Endodermal cell (in vitro differentiated cells): ENCODE measurements around the gene RERE. TPM values are rescaled to one million over a fixed set of nuclear protein-coding genes. Genes with fewer than 3 reads are reported as not detected.

ENCODE experiments used
- DNase-seq: peaks from one replicate; pipeline ENCODE4 v3.0.0-alpha.2; 2017
- H3K27ac ChIP-seq: 2 replicates; pipeline ENCODE4 v1.5.1; 2013; ENCODE audit warnings: mild to moderate bottlenecking, low read depth, low read length, moderate library complexity
- H3K27me3 ChIP-seq: 2 replicates; pipeline ENCODE4 v1.6.1; 2013; ENCODE audit warnings: mild to moderate bottlenecking, low read length, moderate library complexity; ENCODE audit not compliant: insufficient read depth, control insufficient read depth, poor library complexity, severe bottlenecking
- H3K36me3 ChIP-seq: 2 replicates; pipeline ENCODE4 v1.7.0; 2013; ENCODE audit warnings: mild to moderate bottlenecking, low read length, moderate library complexity; ENCODE audit not compliant: control insufficient read depth, insufficient read depth
- H3K4me1 ChIP-seq: one replicate; pipeline ENCODE4 v1.7.0; 2013; ENCODE audit warnings: low read length; ENCODE audit not compliant: control insufficient read depth, insufficient read depth
- H3K4me3 ChIP-seq: 2 replicates; pipeline ENCODE4 v1.5.1; 2013; ENCODE audit warnings: mild to moderate bottlenecking, low read length, moderate library complexity
- H3K9ac ChIP-seq: 2 replicates; pipeline ENCODE4 v1.6.1; 2013; ENCODE audit warnings: mild to moderate bottlenecking, low read length, moderate library complexity; ENCODE audit not compliant: poor library complexity, severe bottlenecking; ENCODE audit errors: extremely low read depth
- H3K9me3 ChIP-seq: 2 replicates; pipeline ENCODE4 v1.6.1; 2013; ENCODE audit warnings: mild to moderate bottlenecking, low read length, moderate library complexity; ENCODE audit not compliant: control insufficient read depth
- H3K27ac Mint-ChIP-seq: 2 replicates; pipeline ENCODE4 v1.8.0; 2020; ENCODE audit warnings: mixed read lengths
- H3K27me3 Mint-ChIP-seq: 2 replicates; pipeline ENCODE4 v1.8.0; 2021; ENCODE audit warnings: mild to moderate bottlenecking, mixed read lengths; ENCODE audit not compliant: insufficient read depth
- H3K36me3 Mint-ChIP-seq: 2 replicates; pipeline ENCODE4 v1.8.0; 2020; ENCODE audit warnings: low read depth, mixed read lengths
- H3K4me1 Mint-ChIP-seq: 2 replicates; pipeline ENCODE4 v1.8.0; 2020; ENCODE audit warnings: mixed read lengths
- H3K4me3 Mint-ChIP-seq: 2 replicates; pipeline ENCODE4 v1.8.0; 2020; ENCODE audit warnings: mild to moderate bottlenecking, moderate library complexity, mixed read lengths
- H3K9me3 Mint-ChIP-seq: 2 replicates; pipeline ENCODE4 v1.8.0; 2020; ENCODE audit warnings: mild to moderate bottlenecking, mixed read lengths
- CTCF ChIP-seq: fragments of 200-600 bp; sonication (generic); conservative IDR thresholded peaks from 2 replicates; pipeline ENCODE4 v1.5.0; 2021; ENCODE audit warnings: antibody characterized with exemption, mild to moderate bottlenecking
- WGBS, 2 experiments: methylation state at CpG; one replicate each; pipeline versions ENCODE4 v1.1.5 to v1.1.7; 2013; ENCODE audit warnings: missing lambda C conversion rate in 2 of 2, mixed read lengths in 1 of 2; ENCODE audit not compliant: insufficient coverage in 1 of 2, insufficient read length in 1 of 2; 5-methylcytosine and 5-hydroxymethylcytosine counted together
- total RNA-seq, 2 donors: library from RNA; stranded (reverse); fragmentation: NEBNext Ultra II Directional in 1 of 2; extraction: Animal tissue kit (Norgen Biotek cat#: 25700) in 1 of 2; gene quantifications; 2 replicates in 1 of 2; 3 replicates in 1 of 2; pipeline ENCODE4 v1.2.1, GENCODE V29; 2021

Gene RERE
- total RNA-seq, 2 donors from 2014 or later, result 159 to 179 TPM

- Mint-ChIP-seq H3K4me1 (peaks cover 44% of the 10 kb centered on the region), H3K27ac (peak overlapping the region; percentile 14), H3K36me3 (no peaks in the 10 kb centered on the region), H3K27me3 (no peaks in the 10 kb centered on the region), H3K9me3 (no peaks in the 10 kb centered on the region), H3K4me3 (no peak overlapping the region)
- no peak for DNase-seq
- WGBS, 2 experiments, result 83 to 93% methylated on average over 4 to 5 of the region's 6 CpGs
- TF ChIP-seq CTCF, result no peak
- Histone ChIP-seq H3K27me3 (no peaks in the 10 kb centered on the region), H3K27ac (no peak overlapping the region), H3K9me3 (no peaks in the 10 kb centered on the region), H3K9ac (no peak overlapping the region), H3K4me1 (no peaks in the 10 kb centered on the region), H3K36me3 (no peaks in the 10 kb centered on the region), H3K4me3 (peak overlapping the region; percentile 90)
These were observed 4.2 kb downstream of the RERE start for GRCh38 chr1:8813016-8813763.

- H3K36me3 ChIP-seq, result no peaks in the 10 kb centered on the region
- H3K9ac ChIP-seq, result no peak overlapping the region
- no peaks in the 10 kb centered on the region for H3K36me3 Mint-ChIP-seq
- peaks cover 47% of the 10 kb centered on the region for H3K4me1 Mint-ChIP-seq
- H3K4me1 ChIP-seq, result no peaks in the 10 kb centered on the region
- H3K27me3 Mint-ChIP-seq, result no peaks in the 10 kb centered on the region
- H3K27ac ChIP-seq, result no peak overlapping the region
- no peak overlapping the region for H3K4me3 Mint-ChIP-seq
- H3K27me3 ChIP-seq, result no peaks in the 10 kb centered on the region
- H3K4me3 ChIP-seq, result no peak overlapping the region
- no peaks in the 10 kb centered on the region for H3K9me3 Mint-ChIP-seq
- no peak overlapping the region for H3K27ac Mint-ChIP-seq
- peak; percentile 10 for DNase-seq
- H3K9me3 ChIP-seq, result no peaks in the 10 kb centered on the region
- 94 to 95% methylated on average over 5 to 6 of the region's 6 CpGs for WGBS, 2 experiments
- TF ChIP-seq CTCF, result no peak
These were observed 5.4 kb downstream of the RERE start for GRCh38 chr1:8812081-8812480.

- TF ChIP-seq CTCF, result no peak
- 90 to 96% methylated on average over 4 of the region's 4 CpGs for WGBS, 2 experiments
- H3K9ac ChIP-seq, result no peak overlapping the region
- Mint-ChIP-seq H3K27ac (peak overlapping the region; percentile 28), H3K4me3 (no peak overlapping the region), H3K4me1 (peaks cover 43% of the 10 kb centered on the region), H3K9me3 (no peaks in the 10 kb centered on the region), H3K27me3 (no peaks in the 10 kb centered on the region), H3K36me3 (no peaks in the 10 kb centered on the region)
- no peaks in the 10 kb centered on the region for H3K4me1 ChIP-seq
- H3K27me3 ChIP-seq, result no peaks in the 10 kb centered on the region
- no peaks in the 10 kb centered on the region for H3K9me3 ChIP-seq
- no peak overlapping the region for H3K4me3 ChIP-seq
- DNase-seq, result peak; percentile 35
- H3K27ac ChIP-seq, result no peak overlapping the region
- H3K36me3 ChIP-seq, result no peaks in the 10 kb centered on the region
These were observed 6.5 kb downstream of the RERE start for GRCh38 chr1:8810987-8811386.
